ENCODE data around the gene MOCS2.

The MOCS2 gene

GRCh38 chr5:53087621-53088121 lies 21.9 kb downstream of the MOCS2 start:
- TF ChIP-seq, protein P1, sequence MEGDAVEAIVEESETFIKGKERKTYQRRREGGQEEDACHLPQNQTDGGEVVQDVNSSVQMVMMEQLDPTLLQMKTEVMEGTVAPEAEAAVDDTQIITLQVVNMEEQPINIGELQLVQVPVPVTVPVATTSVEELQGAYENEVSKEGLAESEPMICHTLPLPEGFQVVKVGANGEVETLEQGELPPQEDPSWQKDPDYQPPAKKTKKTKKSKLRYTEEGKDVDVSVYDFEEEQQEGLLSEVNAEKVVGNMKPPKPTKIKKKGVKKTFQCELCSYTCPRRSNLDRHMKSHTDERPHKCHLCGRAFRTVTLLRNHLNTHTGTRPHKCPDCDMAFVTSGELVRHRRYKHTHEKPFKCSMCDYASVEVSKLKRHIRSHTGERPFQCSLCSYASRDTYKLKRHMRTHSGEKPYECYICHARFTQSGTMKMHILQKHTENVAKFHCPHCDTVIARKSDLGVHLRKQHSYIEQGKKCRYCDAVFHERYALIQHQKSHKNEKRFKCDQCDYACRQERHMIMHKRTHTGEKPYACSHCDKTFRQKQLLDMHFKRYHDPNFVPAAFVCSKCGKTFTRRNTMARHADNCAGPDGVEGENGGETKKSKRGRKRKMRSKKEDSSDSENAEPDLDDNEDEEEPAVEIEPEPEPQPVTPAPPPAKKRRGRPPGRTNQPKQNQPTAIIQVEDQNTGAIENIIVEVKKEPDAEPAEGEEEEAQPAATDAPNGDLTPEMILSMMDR (IDR thresholded peaks at IDR 0.05; ENCODE audit: insufficient read depth, low read depth, low read length, missing control alignments), result no peak
- no peak overlapping the region for H3K4me3 ChIP-seq (ENCODE audit: low read length)
- DNase-seq (ENCODE audit: low read depth), result no peak

GRCh38 chr5:53087171-53087570 lies 22.4 kb downstream of the MOCS2 start:
- TF ChIP-seq, protein P1 (IDR thresholded peaks at IDR 0.05; ENCODE audit: insufficient read depth, low read depth, low read length, missing control alignments), result no peak
- DNase-seq (ENCODE audit: low read depth), result no peak
- no peak overlapping the region for H3K4me3 ChIP-seq (ENCODE audit: low read length)

DNA sequence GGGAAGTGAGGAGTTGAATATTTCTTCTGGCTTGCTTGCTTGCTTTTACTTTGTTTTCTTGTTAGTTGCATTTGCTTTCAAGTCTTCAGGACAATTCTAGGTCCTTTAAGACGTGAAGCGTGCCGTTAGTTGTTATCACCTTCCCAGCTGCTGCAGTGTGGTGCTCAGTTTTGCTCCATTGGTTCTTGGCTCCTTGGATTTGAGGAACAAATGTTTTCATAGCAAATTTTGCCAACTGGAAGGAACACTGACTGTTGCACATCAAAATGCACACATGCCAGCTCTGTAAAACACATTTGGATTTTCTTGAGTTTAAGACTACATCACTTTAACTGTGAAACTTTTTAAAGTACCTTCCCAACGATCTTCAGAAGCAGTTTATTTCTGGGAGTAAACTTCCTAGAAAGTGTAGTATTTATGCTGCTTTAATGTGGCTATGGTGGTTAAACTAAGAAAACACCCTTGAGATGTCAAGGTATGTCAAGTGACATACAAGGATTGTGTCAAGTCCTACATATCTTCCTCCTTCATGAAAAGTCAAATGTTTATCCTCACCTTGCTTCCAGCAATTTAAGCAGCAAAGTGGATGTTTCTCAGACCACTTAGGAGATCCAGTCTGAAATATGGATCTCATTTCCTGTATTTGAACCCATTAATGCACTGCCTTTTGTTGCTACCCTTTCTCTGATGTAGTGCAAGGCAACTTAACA lies 24.9 kb downstream of the MOCS2 start:
- TF ChIP-seq, protein P1 (IDR thresholded peaks at IDR 0.05; ENCODE audit: insufficient read depth, low read depth, low read length, missing control alignments), result no peak
- no peak for DNase-seq (ENCODE audit: low read depth)
- no peak overlapping the region for H3K4me3 ChIP-seq (ENCODE audit: low read length)

DNA sequence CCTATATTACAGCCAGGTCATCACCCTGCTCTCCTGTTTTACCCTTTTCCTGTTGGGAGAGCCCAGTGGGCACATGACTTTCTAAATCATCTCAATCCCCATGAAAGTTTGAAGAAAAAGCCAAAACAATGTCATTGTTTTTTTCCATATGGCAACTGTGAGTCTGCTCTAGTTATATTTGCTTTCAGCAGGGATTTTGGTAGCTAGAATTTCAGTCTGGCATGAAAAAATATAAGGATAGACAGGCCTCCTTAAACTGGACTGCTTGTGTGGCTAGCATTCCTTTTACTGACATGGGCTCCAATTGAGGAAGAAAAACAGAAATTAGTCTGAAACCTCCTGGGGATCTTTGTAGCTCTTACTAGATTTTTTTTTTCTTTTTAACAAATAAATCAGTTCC lies 25.6 kb downstream of the MOCS2 start:
- H3K4me3 ChIP-seq (ENCODE audit: low read length), result no peak overlapping the region
- DNase-seq (ENCODE audit: low read depth), result no peak
- TF ChIP-seq, protein P1 (IDR thresholded peaks at IDR 0.05; ENCODE audit: insufficient read depth, low read depth, low read length, missing control alignments), result no peak

GRCh38 chr5:53080271-53080670 lies 29.3 kb downstream of the MOCS2 start:
- TF ChIP-seq, protein P1 (IDR thresholded peaks at IDR 0.05; ENCODE audit: insufficient read depth, low read depth, low read length, missing control alignments), result no peak
- DNase-seq (ENCODE audit: low read depth), result no peak

GRCh38 chr5:53076014-53076583 lies 33.5 kb downstream of the MOCS2 start:
- H3K4me3 ChIP-seq (ENCODE audit: low read length), result no peak overlapping the region
- TF ChIP-seq, protein P1 (IDR thresholded peaks at IDR 0.05; ENCODE audit: insufficient read depth, low read depth, low read length, missing control alignments), result no peak
- DNase-seq (ENCODE audit: low read depth), result no peak

More at GRCh38 chr5:53080271-53080670, 29.3 kb downstream of the MOCS2 start:
- H3K4me3 ChIP-seq (ENCODE audit: low read length), result no peak overlapping the region

Measured in epithelial cell of esophagus (primary cell).